H9 (cell line): ENCODE data around the gene PLEKHA5. TPM values are rescaled to one million over a fixed set of nuclear protein-coding genes. Genes with fewer than 3 reads are reported as not detected.

Source experiments
- DNase-seq: peaks from one replicate; pipeline ENCODE4 v3.0.0-alpha.2; 2017
- H2AFZ ChIP-seq: one replicate; pipeline ENCODE4 v1.6.1; 2013; ENCODE audit warnings: mild to moderate bottlenecking, low read length, control low read depth, moderate library complexity
- H2AK5ac ChIP-seq: 2 replicates; pipeline ENCODE4 v1.6.1; 2013; ENCODE audit warnings: low read length, control low read depth, mixed read lengths; ENCODE audit not compliant: insufficient read length
- H2BK120ac ChIP-seq: one replicate; pipeline ENCODE4 v1.6.1; 2013; ENCODE audit warnings: low read depth, mild to moderate bottlenecking, low read length, control low read depth, inconsistent platforms; ENCODE audit not compliant: poor library complexity, severe bottlenecking
- H2BK12ac ChIP-seq: 2 replicates; pipeline ENCODE4 v1.6.1; 2013; ENCODE audit warnings: low read length, control low read depth, mixed read lengths, low read depth; ENCODE audit not compliant: insufficient read length
- H2BK15ac ChIP-seq: 2 replicates; pipeline ENCODE4 v1.6.1; 2013; ENCODE audit warnings: low read depth, low read length, control low read depth
- H2BK20ac ChIP-seq: one replicate; pipeline ENCODE4 v1.6.1; 2013; ENCODE audit warnings: low read depth, mild to moderate bottlenecking, low read length, control low read depth, inconsistent platforms; ENCODE audit not compliant: poor library complexity, severe bottlenecking
- H2BK5ac ChIP-seq: 2 replicates; pipeline ENCODE4 v1.6.1; 2013; ENCODE audit warnings: low read length, control low read depth, mixed read lengths; ENCODE audit not compliant: insufficient read length
- H3K14ac ChIP-seq: 2 replicates; pipeline ENCODE4 v1.6.1; 2013; ENCODE audit warnings: low read length, control low read depth; ENCODE audit not compliant: insufficient read depth
- H3K18ac ChIP-seq: 2 replicates; pipeline ENCODE4 v1.6.1; 2013; ENCODE audit warnings: low read depth, mild to moderate bottlenecking, mixed read lengths, low read length, control low read depth; ENCODE audit not compliant: insufficient read length
- H3K23ac ChIP-seq: 2 replicates; pipeline ENCODE4 v1.6.1; 2013; ENCODE audit warnings: low read length, control low read depth, mixed read lengths, low read depth; ENCODE audit not compliant: insufficient read length
- H3K23me2 ChIP-seq: 2 replicates; pipeline ENCODE4 v1.6.1; 2013; ENCODE audit warnings: low read depth, mild to moderate bottlenecking, mixed read lengths, low read length, control low read depth; ENCODE audit not compliant: insufficient read length, poor library complexity, severe bottlenecking
- H3K27ac ChIP-seq: 2 replicates; pipeline ENCODE4 v1.5.1; 2013; ENCODE audit warnings: low read length, control low read depth, mixed read lengths, low read depth; ENCODE audit not compliant: insufficient read length
- H3K27me3 ChIP-seq: 2 replicates; pipeline ENCODE4 v1.6.1; 2013; ENCODE audit warnings: low read length, control low read depth, inconsistent platforms; ENCODE audit not compliant: insufficient read depth
- H3K4ac ChIP-seq: 2 replicates; pipeline ENCODE4 v1.6.1; 2013; ENCODE audit warnings: low read depth, mild to moderate bottlenecking, control low read depth, inconsistent platforms, low read length, moderate library complexity
- H3K4me1 ChIP-seq: 2 replicates; pipeline ENCODE4 v1.6.1; 2013; ENCODE audit warnings: low read length, control low read depth, inconsistent platforms; ENCODE audit not compliant: insufficient read depth
- H3K4me2 ChIP-seq: 2 replicates; pipeline ENCODE4 v1.6.1; 2013; ENCODE audit warnings: low read length, control low read depth, mixed read lengths; ENCODE audit not compliant: insufficient read length, insufficient read depth
- H3K56ac ChIP-seq: 2 replicates; pipeline ENCODE4 v1.6.1; 2013; ENCODE audit warnings: low read depth, mild to moderate bottlenecking, mixed read lengths, low read length, control low read depth; ENCODE audit not compliant: insufficient read length
- H3K79me1 ChIP-seq: 2 replicates; pipeline ENCODE4 v1.6.1; 2013; ENCODE audit warnings: low read depth, mild to moderate bottlenecking, moderate library complexity, low read length, control low read depth, inconsistent platforms; ENCODE audit not compliant: insufficient read depth, poor library complexity, severe bottlenecking
- H3K79me2 ChIP-seq: 2 replicates; pipeline ENCODE4 v1.6.1; 2013; ENCODE audit warnings: low read length, control low read depth, inconsistent platforms; ENCODE audit not compliant: insufficient read depth
- H3K9ac ChIP-seq: 2 replicates; pipeline ENCODE4 v1.6.1; 2013; ENCODE audit warnings: low read length, control low read depth, mixed read lengths; ENCODE audit not compliant: insufficient read length; ENCODE audit errors: extremely low read depth
- H3K9me3 ChIP-seq: one replicate; pipeline ENCODE4 v1.6.1; 2013; ENCODE audit warnings: low read depth, low read length, inconsistent platforms; ENCODE audit not compliant: control insufficient read depth
- H3T11ph ChIP-seq: one replicate; pipeline ENCODE4 v1.6.1; 2013; ENCODE audit warnings: mild to moderate bottlenecking, low read length, control low read depth, inconsistent platforms
- H4K20me1 ChIP-seq: one replicate; pipeline ENCODE4 v1.6.1; 2013; ENCODE audit not compliant: control insufficient read depth, insufficient read length, insufficient read depth
- H4K5ac ChIP-seq: 2 replicates; pipeline ENCODE4 v1.6.1; 2013; ENCODE audit warnings: low read depth, mild to moderate bottlenecking, mixed read lengths, low read length, control low read depth; ENCODE audit not compliant: insufficient read length
- H4K8ac ChIP-seq: replicated peaks from 2 replicates; pipeline ENCODE4 v1.6.1; 2013; ENCODE audit warnings: low read length, control low read depth, mixed read lengths, low read depth; ENCODE audit not compliant: insufficient read length
- H4K91ac ChIP-seq: 2 replicates; pipeline ENCODE4 v1.6.1; 2013; ENCODE audit warnings: low read depth, mild to moderate bottlenecking, moderate library complexity, mixed read lengths, low read length, control low read depth; ENCODE audit not compliant: insufficient read length
- H3K27ac Mint-ChIP-seq, 3 experiments: 2 replicates in 2 of 3; 3 replicates in 1 of 3; pipeline ENCODE4 v1.8.0; 2020 to 2021; ENCODE audit warnings: mixed read lengths in 3 of 3, mild to moderate bottlenecking in 1 of 3, moderate library complexity in 1 of 3
- H3K27me3 Mint-ChIP-seq: 2 replicates; pipeline ENCODE4 v1.8.0; 2021; ENCODE audit warnings: low read depth, mild to moderate bottlenecking, moderate library complexity, mixed read lengths
- H3K36me3 Mint-ChIP-seq, 3 experiments: 2 replicates in 2 of 3; 3 replicates in 1 of 3; pipeline ENCODE4 v1.8.0; 2020 to 2021; ENCODE audit warnings: low read depth in 3 of 3, mixed read lengths in 3 of 3; ENCODE audit not compliant: insufficient read depth in 1 of 3
- H3K4me1 Mint-ChIP-seq, 2 experiments: 2 replicates each; pipeline ENCODE4 v1.8.0; 2020; ENCODE audit warnings: mixed read lengths in 2 of 2
- H3K4me3 Mint-ChIP-seq, 2 experiments: 2 replicates in 1 of 2; 3 replicates in 1 of 2; pipeline ENCODE4 v1.8.0; 2020 to 2021; ENCODE audit warnings: mild to moderate bottlenecking in 2 of 2, mixed read lengths in 2 of 2, moderate library complexity in 1 of 2
- H3K9me3 Mint-ChIP-seq, 2 experiments: 2 replicates in 1 of 2; 3 replicates in 1 of 2; pipeline ENCODE4 v1.8.0; 2020; ENCODE audit warnings: mild to moderate bottlenecking in 2 of 2, mixed read lengths in 2 of 2, moderate library complexity in 1 of 2
- CTCF ChIP-seq: fragments of 200-600 bp; sonication (generic); conservative IDR thresholded peaks from 3 replicates; pipeline ENCODE4 v1.8.0; 2021; ENCODE audit warnings: antibody characterized with exemption, mild to moderate bottlenecking
- WGBS: extraction: QIAGEN DNeasy Blood & Tissue Kit; methylation state at CpG from one replicate; pipeline ENCODE4 v1.1.7; 2013; ENCODE audit warnings: missing lambda C conversion rate, low lambda C conversion rate, mixed read lengths; ENCODE audit not compliant: insufficient read length; ENCODE audit errors: extremely low coverage; 5-methylcytosine and 5-hydroxymethylcytosine counted together
- total RNA-seq: library from RNA; stranded (reverse); gene quantifications from 2 replicates; pipeline ENCODE4 v1.2.1, GENCODE V29; 2021

Gene PLEKHA5
- total RNA-seq, 1 experiment from 2014 or later: 86.7 TPM

GRCh38 chr12:19230299-19230866, 100.8 kb downstream of the PLEKHA5 start:
- WGBS: no CpG with 5 or more reads among the region's 37 CpGs
- Mint-ChIP-seq H3K27me3 (no peaks in the 10 kb centered on the region), H3K4me3 (no peak overlapping the region), H3K4me1 (peaks cover 45 to 47% of the 10 kb centered on the region in 2 experiments), H3K27ac (no peak overlapping the region), H3K36me3 (peaks cover 24 to 30% (median 28%) of the 10 kb centered on the region in 3 experiments), H3K9me3 (peaks cover 16 to 18% of the 10 kb centered on the region in 2 experiments)
- Histone ChIP-seq H4K5ac (no peak overlapping the region), H3K23me2 (no peaks in the 10 kb centered on the region), H3K4me1 (peaks cover 11% of the 10 kb centered on the region; the same call in 1 of the 2 replicates), H3K4ac (no peak overlapping the region), H3K9ac (no peak overlapping the region), H2BK5ac (no peak overlapping the region), H3K56ac (no peak overlapping the region), H4K20me1 (no peaks in the 10 kb centered on the region), H3T11ph (no peak overlapping the region), H3K9me3 (no peaks in the 10 kb centered on the region), H3K79me2 (peaks cover 3% of the 10 kb centered on the region; the same call in 1 of the 2 replicates), H2BK20ac (no peak overlapping the region), H4K91ac (no peak overlapping the region), H3K4me2 (no peak overlapping the region), H3K27ac (no peak overlapping the region), H3K18ac (no peak overlapping the region), H3K23ac (no peak overlapping the region), H2BK120ac (no peak overlapping the region), H2BK15ac (no peak overlapping the region), H4K8ac (no peak overlapping the region), H2AFZ (no peak overlapping the region), H3K14ac (no peak overlapping the region), H2BK12ac (no peak overlapping the region), H2AK5ac (no peak overlapping the region), H3K27me3 (no peaks in the 10 kb centered on the region), H3K79me1 (peaks cover 4% of the 10 kb centered on the region)
- DNase-seq: no peak
- no peak for TF ChIP-seq CTCF
